Measurements from ENCODE around the gene PRKACA.

Gene PRKACA

GRCh38 chr19:14073925-14074838 lies 43.4 kb downstream of the PRKACA start:
- Histone ChIP-seq H3K4me1 (no peaks in the 10 kb centered on the region; the same call in none of the 2 replicates), H3K36me3 (no peaks in the 10 kb centered on the region), H3K4me3 (ENCODE audit: low read depth, low read length) (peak overlapping the region; percentile 63), H3K9me3 (no peaks in the 10 kb centered on the region), H3K27me3 (peaks cover 21% of the 10 kb centered on the region)
- no peak for DNase-seq
- TF ChIP-seq CTCF (IDR thresholded peaks at IDR 0.05; ENCODE audit: low read depth, low read length): no peak

GRCh38 chr19:14073261-14073924 lies 44.2 kb downstream of the PRKACA start:
- DNase-seq: peak; percentile 81
- Histone ChIP-seq H3K4me3 (ENCODE audit: low read depth, low read length) (peak overlapping the region; percentile 63), H3K4me1 (no peaks in the 10 kb centered on the region; the same call in none of the 2 replicates), H3K36me3 (no peaks in the 10 kb centered on the region), H3K27me3 (peaks cover 21% of the 10 kb centered on the region), H3K9me3 (no peaks in the 10 kb centered on the region)
- peak; percentile 15; the same call in 1 of the 2 replicates for TF ChIP-seq CTCF (IDR thresholded peaks at IDR 0.05; ENCODE audit: low read depth, low read length)

- H3K4me1 ChIP-seq: no peaks in the 10 kb centered on the region; the same call in none of the 2 replicates
- H3K9me3 ChIP-seq: no peaks in the 10 kb centered on the region
- DNase-seq: peak; percentile 47
- TF ChIP-seq CTCF (IDR thresholded peaks at IDR 0.05; ENCODE audit: low read depth, low read length): no peak
- peaks cover 21% of the 10 kb centered on the region for H3K27me3 ChIP-seq
- H3K4me3 ChIP-seq (ENCODE audit: low read depth, low read length): peak within 1 kb of the TSS; percentile 63
- H3K36me3 ChIP-seq: no peaks in the 10 kb centered on the region
Measured at GRCh38 chr19:14072535-14073260, 44.9 kb downstream of the PRKACA start, which contains the start of gene MISP3. Gene MISP3, plus strand, starts transcription at chr19:14072786. Its CDS starts 524 bp downstream, at chr19:14073310.

- no peak overlapping the region for H3K4me3 ChIP-seq (ENCODE audit: low read depth, low read length)
- H3K4me1 ChIP-seq: no peaks in the 10 kb centered on the region; the same call in none of the 2 replicates
- no peaks in the 10 kb centered on the region for H3K9me3 ChIP-seq
- no peak for DNase-seq
- peaks cover 21% of the 10 kb centered on the region for H3K27me3 ChIP-seq
- H3K36me3 ChIP-seq: no peaks in the 10 kb centered on the region
- TF ChIP-seq CTCF (IDR thresholded peaks at IDR 0.05; ENCODE audit: low read depth, low read length): no peak
Measured at GRCh38 chr19:14070268-14071050, 47.1 kb downstream of the PRKACA start.

GRCh38 chr19:14066134-14066533 lies 51.4 kb downstream of the PRKACA start:
- Histone ChIP-seq H3K4me3 (ENCODE audit: low read depth, low read length) (no peak overlapping the region), H3K36me3 (no peaks in the 10 kb centered on the region), H3K9me3 (no peaks in the 10 kb centered on the region), H3K4me1 (no peaks in the 10 kb centered on the region), H3K27me3 (no peaks in the 10 kb centered on the region)
- TF ChIP-seq CTCF (IDR thresholded peaks at IDR 0.05; ENCODE audit: low read depth, low read length): no peak
- DNase-seq: no peak

All from BE2C (cell line).